ENCODE data around the gene DLEC1.

- TF ChIP-seq POLR2A (IDR thresholded peaks at IDR 0.05; ENCODE audit: low read depth, low read length) (no peak), BHLHE40 (IDR thresholded peaks at IDR 0.05; ENCODE audit: low read depth, low read length) (no peak)
These were observed 82.9 kb downstream of the DLEC1 start for GRCh38 chr3:38121832-38122461.
